HG03025 (cell line): Measurements from ENCODE around the gene MRTFB.
"Not testable (repeated sequence)": the region's sequence is repeated elsewhere in the genome, so short reads cannot be mapped to it uniquely, and the experiment has no call there.

Source experiments
- ATAC-seq: cut with Tn5 transposase; IDR thresholded peaks from one replicate; pipeline ENCODE4 v1.9.1; 2021; ENCODE audit warnings: mild to moderate bottlenecking, moderate library complexity; ENCODE audit not compliant: unreplicated experiment, low FRiP score

Gene MRTFB

DNA sequence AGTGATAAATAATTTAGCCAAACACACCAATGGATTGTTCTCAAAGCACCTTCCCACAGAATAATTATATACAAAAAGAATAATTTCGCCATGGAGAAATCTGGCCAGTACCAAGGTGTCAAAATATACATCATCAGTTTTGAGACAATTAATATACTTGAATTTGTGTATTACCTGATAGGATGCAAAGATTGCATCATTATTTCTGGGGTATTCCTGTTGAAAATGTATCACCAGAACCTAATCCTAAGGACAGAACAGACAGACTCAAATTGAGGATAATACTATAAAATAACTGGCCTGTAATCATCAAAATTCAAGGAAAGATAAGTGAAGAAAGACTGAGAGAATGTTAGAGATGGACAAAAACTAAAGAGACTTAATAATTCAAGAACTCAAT is 111.9 kb downstream of the MRTFB start:
- ATAC-seq, result no peak

DNA sequence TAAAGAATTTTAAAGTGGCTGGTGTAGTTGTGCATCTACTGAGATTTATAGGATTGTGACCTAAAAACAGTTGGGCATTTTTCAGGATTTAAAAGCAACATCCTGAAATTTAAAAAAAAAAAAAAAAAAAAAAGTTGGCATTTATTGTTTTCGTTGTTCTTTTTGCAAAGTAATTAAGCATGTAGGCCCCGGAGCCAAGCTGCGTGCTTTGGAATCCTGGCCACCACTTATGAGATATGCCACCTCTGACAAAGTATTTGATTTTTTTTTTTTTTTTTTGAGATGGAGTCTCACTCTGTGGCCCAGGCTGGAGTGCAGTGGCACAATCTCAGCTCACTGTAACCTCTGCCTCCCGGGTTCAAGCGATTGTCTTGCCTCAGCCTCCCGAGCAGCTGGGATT is 112.8 kb downstream of the MRTFB start:
- not testable (repeated sequence) for ATAC-seq

DNA sequence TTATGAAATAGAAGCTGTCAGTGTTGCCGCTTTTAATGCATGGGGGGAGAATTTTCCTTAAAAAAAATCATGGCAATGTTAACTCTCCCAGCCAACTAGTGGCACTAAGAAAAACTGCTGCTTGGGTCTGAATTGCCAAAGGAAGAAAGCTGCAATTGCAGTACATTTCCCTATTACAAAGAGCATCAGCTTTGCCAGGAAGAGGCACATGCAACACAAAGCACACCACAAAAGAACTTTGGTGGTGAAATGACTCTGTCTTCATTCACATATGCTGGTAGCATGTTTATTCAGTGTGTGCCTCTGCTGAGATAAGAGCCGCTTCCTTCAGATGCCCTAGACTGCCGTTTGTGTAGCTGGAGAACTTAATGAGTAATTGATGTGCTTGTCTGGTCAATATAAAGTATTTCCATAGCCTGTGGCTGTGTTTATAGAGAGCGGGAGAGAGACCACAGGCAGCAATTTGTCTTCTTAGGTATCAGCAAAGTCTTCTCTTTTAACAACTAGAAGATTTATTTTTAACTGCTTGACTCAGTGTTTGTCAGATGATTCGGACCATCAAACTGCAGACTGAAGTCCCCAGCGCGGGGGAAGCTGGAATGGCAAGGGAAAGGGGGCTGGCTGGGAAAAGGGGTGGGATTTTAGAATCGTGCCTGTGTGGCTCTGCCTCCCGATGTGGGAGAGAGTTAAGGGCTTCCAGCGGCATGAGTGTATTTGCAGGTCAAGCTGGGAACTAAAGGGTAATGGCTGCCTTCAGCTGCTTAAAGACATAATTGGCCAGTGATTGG is 115.1 kb downstream of the MRTFB start:
- no peak for ATAC-seq

DNA sequence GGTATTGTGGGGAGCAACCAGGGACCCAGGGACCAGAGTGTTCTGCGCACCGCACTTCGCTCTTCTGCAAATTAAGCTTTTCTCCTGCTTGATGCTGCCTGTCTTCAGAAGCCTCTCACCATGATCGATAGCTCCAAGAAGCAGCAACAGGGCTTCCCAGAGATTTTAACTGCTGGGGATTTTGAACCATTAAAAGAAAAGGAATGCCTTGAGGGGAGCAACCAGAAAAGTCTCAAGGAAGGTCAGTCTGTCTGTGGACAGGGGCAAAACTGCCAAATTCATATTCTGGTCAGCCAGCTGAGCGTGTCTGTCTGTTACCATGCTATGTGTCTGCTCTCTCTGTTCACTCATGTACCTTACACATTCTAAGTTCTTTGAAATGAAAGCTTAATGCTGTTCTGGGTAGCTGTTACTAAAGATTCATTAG is 115.7 kb downstream of the MRTFB start:
- ATAC-seq, result no peak

DNA sequence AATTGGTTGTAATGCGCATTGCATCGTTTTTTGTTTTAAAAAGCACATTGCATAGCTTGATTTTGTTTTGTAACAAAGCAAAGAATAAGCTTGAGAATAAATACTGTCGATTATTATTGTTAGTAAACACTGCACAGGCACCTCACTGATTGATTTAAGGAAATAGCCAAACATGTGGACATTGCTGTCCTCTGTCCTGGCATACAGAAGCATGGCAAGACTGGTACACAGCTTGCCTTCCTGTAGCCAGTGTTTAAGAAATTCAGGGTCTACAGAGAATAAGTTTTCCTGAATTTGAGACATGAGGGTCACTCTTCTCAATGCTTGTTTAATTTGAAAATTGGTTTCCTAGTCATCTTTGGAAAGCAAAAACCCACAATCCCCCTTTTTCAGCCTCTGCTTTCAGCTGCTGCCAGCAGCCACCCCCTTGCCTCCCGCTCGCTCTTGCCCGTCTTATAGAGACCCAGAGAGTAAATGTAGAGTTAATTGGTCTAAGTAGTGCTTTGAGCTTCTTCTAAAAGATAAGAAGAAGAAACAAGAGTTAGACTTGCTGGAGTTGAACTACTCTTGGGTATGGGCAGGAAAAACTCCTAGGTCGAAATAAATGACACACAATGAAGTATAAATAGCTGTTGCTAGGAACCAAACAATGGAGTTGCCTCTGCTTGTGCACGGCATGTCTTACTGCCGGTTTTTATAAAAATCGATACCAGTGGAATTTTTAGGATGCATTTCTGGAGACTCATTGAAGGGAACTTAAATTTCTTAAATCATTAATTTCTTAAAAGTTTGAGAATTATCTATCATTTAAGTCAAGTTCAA is 116.6 kb downstream of the MRTFB start:
- ATAC-seq, result no peak

DNA sequence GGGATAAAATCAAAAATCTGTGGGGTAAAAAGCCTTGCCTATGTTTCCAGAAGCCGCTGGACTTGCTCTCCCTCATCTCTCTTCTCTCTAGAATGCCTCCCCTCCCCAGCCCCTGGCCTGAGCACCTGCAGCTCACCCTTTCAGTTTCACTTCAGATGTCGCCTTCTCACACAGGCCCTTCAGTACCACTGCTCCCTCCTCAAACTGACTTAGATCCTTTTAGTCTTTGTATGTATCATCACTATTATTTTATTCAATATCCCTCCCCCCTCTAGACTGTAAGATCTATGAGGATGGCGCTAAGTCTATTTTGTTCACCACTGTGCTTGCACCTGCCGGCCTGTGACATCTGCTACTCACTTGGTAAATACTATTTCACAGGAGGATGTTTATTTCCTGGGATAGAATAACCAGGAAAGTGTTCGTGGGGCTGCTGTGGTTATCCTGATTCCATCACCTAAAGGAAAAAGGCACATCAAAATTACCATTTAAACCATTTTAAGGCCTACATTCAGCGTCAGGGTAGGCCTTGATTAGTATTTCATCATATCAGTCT is 122.3 kb downstream of the MRTFB start:
- ATAC-seq, result no peak

DNA sequence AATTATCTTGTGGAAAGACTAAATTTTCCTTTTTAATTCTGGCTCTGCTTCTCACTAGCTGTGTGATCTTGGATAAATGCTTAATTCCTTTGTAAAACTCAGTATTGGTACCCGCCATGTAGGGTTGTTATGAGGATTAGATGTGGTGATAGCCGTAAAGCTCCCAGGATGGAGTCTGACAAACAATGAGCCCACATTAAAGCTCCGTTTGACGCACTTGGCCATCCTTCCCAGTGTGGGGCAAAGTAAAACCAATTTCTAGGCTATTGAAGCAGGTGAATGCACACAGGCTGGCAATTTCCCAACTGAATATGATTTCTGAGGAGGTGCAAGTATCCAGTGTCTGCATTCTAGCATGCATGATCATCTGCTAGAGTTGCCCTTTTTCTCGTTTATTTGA is 123.6 kb downstream of the MRTFB start:
- no peak for ATAC-seq

DNA sequence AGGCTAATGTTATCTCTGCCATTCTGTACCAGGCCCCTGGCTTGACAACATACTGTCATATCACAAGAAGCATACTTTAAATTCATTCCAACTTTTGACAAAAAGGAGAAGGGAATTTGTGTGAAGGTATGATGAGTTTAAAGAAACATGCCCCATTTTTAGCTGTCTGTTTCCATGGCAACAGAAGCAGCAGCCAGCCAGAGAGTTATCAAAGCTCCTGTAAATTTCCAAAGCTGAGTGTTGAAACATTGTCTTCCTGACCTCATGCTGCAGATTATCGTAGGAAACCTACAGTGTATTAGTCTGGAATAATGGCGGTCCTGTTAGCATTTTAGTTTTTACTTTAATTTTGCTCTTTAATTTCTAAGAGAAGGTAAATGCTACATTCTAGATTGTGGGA is 124.9 kb downstream of the MRTFB start:
- ATAC-seq, result no peak

DNA sequence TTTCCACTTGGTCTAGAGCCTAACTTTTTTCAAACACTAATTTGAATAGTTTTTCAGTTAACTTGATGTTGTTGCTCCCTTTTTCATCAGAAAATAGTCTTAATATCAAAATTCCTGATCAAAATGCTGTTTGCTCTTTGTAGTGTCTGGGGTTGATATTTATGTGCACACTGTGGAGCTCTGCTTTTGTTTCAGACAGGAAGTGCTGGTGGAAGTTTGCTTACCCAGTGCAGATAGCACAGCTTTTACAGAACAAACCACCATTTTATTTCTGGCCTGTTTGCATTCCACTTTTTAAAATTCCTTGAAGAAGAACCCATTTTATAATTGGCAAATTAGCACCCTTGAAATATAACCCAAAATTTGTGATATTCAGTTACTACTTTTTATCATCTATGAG is 125.4 kb downstream of the MRTFB start:
- no peak for ATAC-seq

DNA sequence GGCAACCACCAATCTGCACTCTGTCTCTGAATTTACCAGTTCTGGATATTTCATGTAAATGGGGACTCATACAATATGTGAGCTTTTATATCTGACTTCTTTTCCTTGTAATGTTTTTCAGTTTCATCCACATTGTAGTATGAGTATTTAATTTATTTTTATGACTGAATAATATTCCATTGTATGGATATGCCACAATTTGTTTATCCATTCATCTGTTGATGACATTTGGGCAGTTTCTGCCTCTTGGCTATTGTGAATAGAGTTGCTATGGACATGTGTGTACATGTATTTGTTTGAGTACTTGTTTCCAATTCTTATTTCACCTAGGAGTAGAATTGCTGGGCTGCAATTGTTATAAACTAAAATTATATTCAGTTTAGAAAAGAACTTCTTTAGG is 126.9 kb downstream of the MRTFB start:
- ATAC-seq, result no peak

DNA sequence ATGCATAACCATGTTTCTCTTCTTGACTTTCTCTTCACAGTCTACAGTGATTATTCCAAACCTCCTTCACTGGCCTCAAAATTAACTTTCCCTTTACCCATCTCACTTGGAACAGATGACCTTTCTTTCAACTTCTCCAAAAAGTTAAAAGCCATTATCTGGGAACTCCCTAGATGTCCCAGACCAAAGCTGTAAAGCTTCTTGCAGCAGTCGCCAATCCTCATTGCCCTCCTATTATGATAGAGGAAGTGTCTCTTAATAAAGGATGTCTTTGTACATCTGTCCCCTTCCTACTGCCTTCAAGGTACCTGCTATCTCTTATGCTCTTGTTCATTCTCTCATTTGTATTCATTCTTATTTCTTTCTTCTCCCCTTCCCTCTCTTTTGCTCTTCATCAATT is 127.5 kb downstream of the MRTFB start:
- no peak for ATAC-seq

DNA sequence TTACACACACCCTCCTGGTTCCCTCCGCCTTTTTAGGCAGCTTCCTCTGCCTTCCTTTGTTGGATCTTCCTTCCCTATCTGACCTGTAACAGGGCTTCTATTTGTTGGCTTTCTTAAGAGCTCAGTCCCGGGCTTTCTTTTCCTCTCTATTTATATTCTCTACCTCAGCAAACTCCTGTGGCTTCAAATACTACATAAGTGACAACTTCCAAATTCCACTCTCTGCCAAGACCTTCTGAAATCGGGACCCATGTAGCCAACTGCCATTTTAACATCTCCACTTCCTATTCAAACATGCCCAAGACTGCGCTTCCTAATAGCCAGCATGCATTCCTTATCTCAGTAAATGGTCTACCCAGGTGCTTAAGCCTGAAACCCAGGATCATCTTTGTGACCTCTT is 128.1 kb downstream of the MRTFB start:
- no peak for ATAC-seq

DNA sequence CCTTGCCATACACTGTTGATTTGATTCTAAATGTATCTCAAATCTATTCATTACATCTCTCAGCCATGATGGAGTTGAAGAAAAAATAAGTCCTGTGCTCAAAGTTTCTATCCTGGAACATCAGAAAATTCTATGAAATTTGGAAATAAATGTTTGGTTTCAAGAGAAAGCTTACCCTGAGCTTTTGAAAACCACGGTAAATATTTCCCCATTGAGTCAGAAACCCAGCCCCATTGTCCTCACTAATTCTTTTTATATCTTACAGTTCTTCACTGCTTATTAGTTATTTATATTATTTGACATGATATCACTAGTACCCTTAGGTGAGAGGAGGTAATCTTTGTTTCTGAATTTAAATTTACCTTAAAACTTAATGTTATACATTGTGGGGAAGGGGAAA is 128.5 kb downstream of the MRTFB start:
- ATAC-seq, result no peak

DNA sequence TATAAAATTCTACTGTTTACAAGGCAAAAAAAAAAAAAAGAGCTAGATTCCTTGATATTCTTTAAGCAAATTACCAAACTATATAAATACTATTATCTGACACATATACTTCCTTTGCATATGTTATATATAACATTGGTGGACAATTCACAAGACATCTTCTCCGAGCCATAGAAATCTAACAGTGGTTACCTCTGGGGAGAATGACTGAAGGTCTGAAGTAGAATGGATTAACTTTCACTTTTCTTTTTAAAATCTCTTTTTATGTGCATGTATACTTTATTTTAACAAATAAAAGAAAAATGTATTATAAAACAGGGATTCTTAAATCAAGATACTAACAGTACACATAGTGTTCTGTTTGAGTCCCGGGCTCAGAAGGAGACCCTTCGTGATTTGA is 131.0 kb downstream of the MRTFB start:
- ATAC-seq, result no peak

DNA sequence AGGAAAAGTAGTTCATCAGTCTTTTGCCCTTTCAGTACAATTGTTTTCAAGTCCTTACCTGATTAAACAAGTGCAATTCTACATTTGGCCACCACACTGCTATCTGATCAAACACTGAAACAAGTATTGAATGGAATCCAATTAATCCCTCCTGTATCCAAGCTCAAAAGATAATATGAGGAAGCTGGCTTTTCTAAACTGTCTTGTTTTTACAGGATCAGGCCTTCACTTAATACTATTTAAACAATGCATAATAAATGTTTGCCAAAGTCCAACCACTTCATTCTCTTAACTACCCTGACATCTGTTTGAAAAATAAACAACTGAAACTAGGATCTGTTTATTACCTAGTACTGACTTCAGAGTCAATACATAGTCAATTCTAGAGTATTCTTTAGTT is 131.6 kb downstream of the MRTFB start:
- no peak for ATAC-seq

DNA sequence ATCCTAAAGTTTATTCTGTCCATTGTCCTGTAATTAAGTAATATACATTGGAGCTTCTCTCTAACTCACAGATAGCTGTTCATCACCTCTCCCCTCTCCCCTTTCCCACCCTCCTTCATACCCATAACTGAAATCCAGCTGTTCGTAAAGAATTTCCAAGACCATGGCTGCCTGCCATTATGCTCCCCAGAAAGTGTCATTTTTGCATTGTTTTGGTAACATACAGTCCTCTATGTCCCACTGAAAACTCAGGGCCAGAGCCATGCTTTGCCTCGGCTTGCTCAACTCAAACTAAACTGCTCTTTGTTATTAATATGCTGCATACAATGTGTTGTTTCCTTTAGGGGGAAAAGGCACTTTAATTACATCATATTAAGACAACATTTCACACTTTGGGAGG is 132.0 kb downstream of the MRTFB start:
- no peak for ATAC-seq

DNA sequence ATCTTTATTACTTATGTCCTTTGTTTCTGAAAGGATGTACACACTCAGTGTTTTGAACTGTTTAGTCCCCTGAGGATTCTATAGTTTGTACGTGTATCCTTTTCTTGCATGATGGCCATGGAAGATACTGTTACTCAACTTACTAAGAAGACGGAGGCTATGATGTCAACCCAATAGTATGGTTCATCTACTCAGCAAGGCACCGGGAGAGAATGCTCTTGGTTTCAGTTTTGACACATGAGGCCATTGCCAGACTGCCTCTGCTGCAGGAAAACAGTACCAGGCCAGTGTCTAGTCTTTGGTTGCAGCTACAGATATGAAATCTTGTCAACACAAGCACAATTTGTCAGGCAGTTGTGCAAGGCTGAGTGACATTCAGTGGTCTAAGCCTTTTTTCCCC is 134.5 kb downstream of the MRTFB start:
- no peak for ATAC-seq

DNA sequence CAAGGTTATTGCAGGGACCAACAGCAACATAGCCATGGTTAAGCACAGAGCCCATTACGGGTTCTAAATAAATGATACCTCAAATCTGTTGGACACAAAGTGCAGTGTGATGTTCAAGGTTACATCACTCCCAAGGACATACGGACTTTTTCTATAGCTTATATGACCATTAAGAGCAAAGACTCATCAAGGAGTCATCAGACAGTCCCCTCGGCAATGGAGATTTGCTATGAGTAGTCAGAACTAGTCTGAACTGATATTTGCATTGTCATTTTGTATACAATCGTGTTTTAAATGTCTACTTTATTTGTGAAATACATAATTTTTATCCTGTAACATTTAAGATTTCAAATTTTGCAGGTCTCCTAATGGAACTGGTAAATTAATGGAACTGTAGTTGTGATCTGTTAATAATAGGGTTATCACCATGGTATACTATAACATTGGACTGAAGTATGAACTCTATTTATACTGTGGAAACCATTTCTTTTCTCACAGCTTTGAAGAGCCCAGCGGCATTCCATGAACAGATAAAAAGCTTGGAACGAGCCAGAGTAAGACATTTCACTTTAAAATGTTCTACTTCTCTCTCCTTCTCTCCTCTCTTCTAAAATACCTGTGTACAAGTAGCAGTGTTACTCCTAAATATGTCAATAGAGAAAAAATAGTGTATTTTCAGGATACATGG is 140.9 kb downstream of the MRTFB start:
- ATAC-seq, result no peak

DNA sequence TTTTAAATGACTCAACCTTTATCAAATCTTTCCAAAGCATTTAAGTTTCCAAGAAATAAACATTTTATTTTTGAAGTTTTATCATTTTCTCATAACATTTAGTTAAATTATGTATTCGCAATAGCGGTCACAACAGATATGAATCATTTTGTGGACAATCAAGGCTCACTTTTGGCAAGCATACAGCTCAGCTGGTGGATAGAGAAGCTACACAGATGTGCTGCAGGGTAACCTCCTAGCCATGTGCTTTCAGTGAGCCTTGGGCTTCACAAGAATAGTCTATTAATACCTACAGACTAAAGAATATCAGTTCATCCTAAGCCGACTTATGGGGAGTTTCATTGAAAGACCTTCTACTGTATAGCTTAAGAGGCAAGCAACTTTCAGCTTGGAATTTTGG is 144.8 kb downstream of the MRTFB start:
- no peak for ATAC-seq

DNA sequence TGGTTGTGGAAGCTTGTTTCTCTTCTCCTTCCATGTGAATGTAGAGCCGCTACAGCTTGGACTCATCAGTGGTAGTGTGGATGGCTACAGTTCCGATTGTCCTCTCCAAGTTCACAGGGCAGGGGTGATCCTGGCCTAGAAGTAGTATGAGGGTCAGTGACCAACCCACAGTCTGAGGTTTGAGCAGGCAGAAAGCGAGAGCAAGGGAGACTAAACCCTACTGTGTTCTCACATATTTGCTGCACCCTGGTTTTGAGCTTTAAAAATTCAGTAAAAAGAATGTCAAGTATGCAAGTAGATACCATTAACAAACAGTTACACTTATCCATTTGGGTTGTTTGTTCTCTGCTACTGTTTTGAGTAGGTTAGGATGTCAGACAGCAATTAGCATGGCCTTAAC is 148.9 kb downstream of the MRTFB start:
- no peak for ATAC-seq

DNA sequence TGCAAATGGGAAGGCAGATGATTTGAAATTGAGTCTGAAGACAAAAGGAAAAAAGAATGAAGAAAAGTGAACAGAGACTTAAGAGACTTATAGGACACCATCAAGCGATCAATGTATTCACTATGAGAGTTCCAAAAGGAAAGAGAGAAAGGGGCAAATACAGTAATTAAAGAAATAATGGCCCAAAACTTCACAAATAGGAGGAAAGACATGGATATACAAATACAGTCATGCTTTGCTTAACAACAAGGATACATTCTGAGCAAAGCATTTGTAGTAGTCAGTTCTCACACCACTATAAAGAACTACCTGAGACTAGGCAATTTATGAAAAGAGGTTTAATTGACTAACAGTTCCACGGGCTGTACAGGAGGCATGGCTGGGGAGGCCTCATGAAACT is 152.5 kb downstream of the MRTFB start:
- no peak for ATAC-seq
